WTC11 (cell line): ENCODE data around the gene NKAIN4. TPM values are rescaled to one million over a fixed set of nuclear protein-coding genes. Genes with fewer than 3 reads are reported as not detected.

Experiments used
- ATAC-seq: fragments of 200-7000 bp; cut with Tn5 transposase; 2 replicates; pipeline ENCODE4 v1.10.0; 2021; ENCODE audit warnings: mild to moderate bottlenecking, moderate library complexity
- CTCF ChIA-PET: fragments of 300-600 bp; sonication (Branson Sonifier 250); formaldehyde crosslinking; loops from one replicate; lab custom pipeline; 2021; ENCODE audit warnings: antibody characterized with exemption; lab: Charles Lee
- POLR2A ChIA-PET: fragments of 350-600 bp; sonication (Branson Sonifier 250); formaldehyde crosslinking; loops from one replicate; lab custom pipeline; 2021; ENCODE audit warnings: antibody characterized with exemption; lab: Charles Lee
- DNase-seq: peaks from one replicate; pipeline ENCODE4 v3.0.0; 2021; ENCODE audit warnings: low spot score
- H3K27ac Mint-ChIP-seq: 2 replicates; pipeline ENCODE4 v1.8.0; 2021; ENCODE audit warnings: mixed read lengths
- H3K27me3 Mint-ChIP-seq: 2 replicates; pipeline ENCODE4 v1.8.0; 2021; ENCODE audit warnings: low read depth, mild to moderate bottlenecking, moderate library complexity, mixed read lengths
- H3K36me3 Mint-ChIP-seq: 2 replicates; pipeline ENCODE4 v1.8.0; 2021; ENCODE audit warnings: mixed read lengths
- H3K4me1 Mint-ChIP-seq: 2 replicates; pipeline ENCODE4 v1.8.0; 2022; ENCODE audit warnings: mixed read lengths
- H3K4me3 Mint-ChIP-seq: 2 replicates; pipeline ENCODE4 v1.8.0; 2021; ENCODE audit warnings: mild to moderate bottlenecking, moderate library complexity, mixed read lengths
- H3K9me3 Mint-ChIP-seq: 2 replicates; pipeline ENCODE4 v1.8.0; 2021; ENCODE audit warnings: mixed read lengths
- ELF4 ChIP-seq: sonication (generic); formaldehyde crosslinking; IDR thresholded peaks from 2 replicates; pipeline ENCODE4 v1.8.1; 2022; ENCODE audit warnings: low read depth, mild to moderate bottlenecking, moderate library complexity, missing genetic modification reagents
- FOXP1 ChIP-seq: sonication (generic); formaldehyde crosslinking; IDR thresholded peaks from 2 replicates; pipeline ENCODE4 v1.8.0; 2022; ENCODE audit warnings: missing genetic modification reagents, mild to moderate bottlenecking, moderate library complexity, borderline replicate concordance
- IRF2 ChIP-seq: sonication (generic); formaldehyde crosslinking; IDR thresholded peaks from 2 replicates; pipeline ENCODE4 v1.8.0; 2022; ENCODE audit warnings: low read depth, missing genetic modification reagents, borderline replicate concordance
- JAZF1 ChIP-seq: fragments of 250-450 bp; sonication (Bioruptor Pico); IDR thresholded peaks from 2 replicates; pipeline ENCODE4 v1.9.0; 2021; ENCODE audit warnings: moderate library complexity, mild to moderate bottlenecking, inconsistent platforms
- NFATC4 ChIP-seq: fragments of 250-450 bp; sonication (Bioruptor Pico); IDR thresholded peaks from 2 replicates; pipeline ENCODE4 v1.9.0; 2021; ENCODE audit warnings: mild to moderate bottlenecking
- SOX15 ChIP-seq: fragments of 250-450 bp; sonication (Bioruptor Pico); IDR thresholded peaks from 2 replicates; pipeline ENCODE4 v1.9.0; 2021; ENCODE audit warnings: mild to moderate bottlenecking
- ZNF396 ChIP-seq: fragments of 250-450 bp; sonication (Bioruptor Pico); IDR thresholded peaks from 2 replicates; pipeline ENCODE4 v1.8.0; 2021; ENCODE audit warnings: mild to moderate bottlenecking, moderate library complexity, borderline replicate concordance
- total RNA-seq: library from RNA; stranded (reverse); gene quantifications from 3 replicates; pipeline ENCODE4 v1.2.3, GENCODE V29; 2021
- TF ChIP-seq, protein P1 (sequence below): sonication (generic); formaldehyde crosslinking; IDR thresholded peaks from 2 replicates; pipeline ENCODE4 v1.8.0; 2023; ENCODE audit warnings: mild to moderate bottlenecking, missing genetic modification reagents
- TF ChIP-seq, protein P2 (sequence below): sonication (generic); formaldehyde crosslinking; IDR thresholded peaks from 2 replicates; pipeline ENCODE4 v1.8.1; 2022; ENCODE audit warnings: mild to moderate bottlenecking, moderate library complexity, missing genetic modification reagents
- TF ChIP-seq, protein P3 (sequence below): sonication (generic); formaldehyde crosslinking; IDR thresholded peaks from 2 replicates; pipeline ENCODE4 v1.8.0; 2023; ENCODE audit warnings: missing genetic modification reagents
- TF ChIP-seq, protein P4 (sequence below): fragments of 250-450 bp; sonication (Bioruptor Pico); IDR thresholded peaks from 2 replicates; pipeline ENCODE4 v1.8.0; 2021; ENCODE audit warnings: mild to moderate bottlenecking
- TF ChIP-seq, protein P5 (sequence below): sonication (generic); formaldehyde crosslinking; IDR thresholded peaks from 2 replicates; pipeline ENCODE4 v1.8.1; 2022; ENCODE audit warnings: low read depth, missing genetic modification reagents, borderline replicate concordance
- TF ChIP-seq, protein P6 (sequence below): sonication (generic); formaldehyde crosslinking; IDR thresholded peaks from 2 replicates; pipeline ENCODE4 v1.8.0; 2022; ENCODE audit warnings: mild to moderate bottlenecking, missing genetic modification reagents
- TF ChIP-seq, protein P7 (sequence below): sonication (generic); formaldehyde crosslinking; IDR thresholded peaks from 2 replicates; pipeline ENCODE4 v1.8.1; 2023; ENCODE audit warnings: mild to moderate bottlenecking, moderate library complexity, missing genetic modification reagents

The NKAIN4 gene
- total RNA-seq, 1 experiment from 2014 or later, result 7.2 TPM

DNA sequence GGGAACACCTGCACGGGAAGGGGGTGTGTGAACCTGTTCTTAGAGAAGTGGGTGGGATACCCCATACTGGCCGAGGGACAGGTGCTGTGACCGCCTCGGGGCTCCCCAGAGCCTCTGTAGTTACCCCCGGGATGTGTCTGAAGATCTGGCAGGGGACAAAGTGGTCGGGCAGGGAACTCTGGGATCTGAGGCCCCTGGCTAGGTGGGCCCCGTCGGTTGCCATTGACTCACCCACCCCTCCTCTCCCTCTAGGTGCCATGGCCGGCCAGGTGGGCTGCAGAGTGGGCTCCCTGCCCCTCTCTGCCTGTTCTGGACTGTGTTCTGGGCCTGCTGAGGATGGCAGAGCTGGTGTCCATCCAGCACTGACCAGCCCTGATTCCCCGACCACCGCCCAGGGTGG, 14.3 kb downstream of the NKAIN4 start (continued):
- TF ChIP-seq, protein P1, sequence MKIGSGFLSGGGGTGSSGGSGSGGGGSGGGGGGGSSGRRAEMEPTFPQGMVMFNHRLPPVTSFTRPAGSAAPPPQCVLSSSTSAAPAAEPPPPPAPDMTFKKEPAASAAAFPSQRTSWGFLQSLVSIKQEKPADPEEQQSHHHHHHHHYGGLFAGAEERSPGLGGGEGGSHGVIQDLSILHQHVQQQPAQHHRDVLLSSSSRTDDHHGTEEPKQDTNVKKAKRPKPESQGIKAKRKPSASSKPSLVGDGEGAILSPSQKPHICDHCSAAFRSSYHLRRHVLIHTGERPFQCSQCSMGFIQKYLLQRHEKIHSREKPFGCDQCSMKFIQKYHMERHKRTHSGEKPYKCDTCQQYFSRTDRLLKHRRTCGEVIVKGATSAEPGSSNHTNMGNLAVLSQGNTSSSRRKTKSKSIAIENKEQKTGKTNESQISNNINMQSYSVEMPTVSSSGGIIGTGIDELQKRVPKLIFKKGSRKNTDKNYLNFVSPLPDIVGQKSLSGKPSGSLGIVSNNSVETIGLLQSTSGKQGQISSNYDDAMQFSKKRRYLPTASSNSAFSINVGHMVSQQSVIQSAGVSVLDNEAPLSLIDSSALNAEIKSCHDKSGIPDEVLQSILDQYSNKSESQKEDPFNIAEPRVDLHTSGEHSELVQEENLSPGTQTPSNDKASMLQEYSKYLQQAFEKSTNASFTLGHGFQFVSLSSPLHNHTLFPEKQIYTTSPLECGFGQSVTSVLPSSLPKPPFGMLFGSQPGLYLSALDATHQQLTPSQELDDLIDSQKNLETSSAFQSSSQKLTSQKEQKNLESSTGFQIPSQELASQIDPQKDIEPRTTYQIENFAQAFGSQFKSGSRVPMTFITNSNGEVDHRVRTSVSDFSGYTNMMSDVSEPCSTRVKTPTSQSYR (CRISPR knock-in tag), result no peak
- no peak for TF ChIP-seq ZNF396 (CRISPR knock-in tag)

DNA sequence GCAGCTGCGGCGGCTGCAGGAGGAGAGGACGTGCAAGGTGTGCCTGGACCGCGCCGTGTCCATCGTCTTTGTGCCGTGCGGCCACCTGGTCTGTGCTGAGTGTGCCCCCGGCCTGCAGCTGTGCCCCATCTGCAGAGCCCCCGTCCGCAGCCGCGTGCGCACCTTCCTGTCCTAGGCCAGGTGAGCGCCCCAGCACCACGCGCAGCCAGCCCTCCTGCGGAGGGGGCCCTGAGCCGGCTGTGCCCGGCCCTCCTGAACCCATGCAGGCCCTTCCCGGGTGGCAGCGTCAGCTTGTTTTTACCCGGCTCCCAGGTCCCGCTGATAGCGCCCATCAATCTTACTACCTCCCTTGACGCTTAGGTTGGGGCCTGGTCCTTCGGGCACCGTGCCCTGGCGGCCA, 14.8 kb downstream of the NKAIN4 start:
- no peak overlapping the region for H3K27ac Mint-ChIP-seq
- DNase-seq, result no peak
- peaks cover 8% of the 10 kb centered on the region; the same call in 1 of the 2 replicates for H3K4me1 Mint-ChIP-seq
- POLR2A ChIA-PET, result no interaction called here
- no peak overlapping the region for H3K4me3 Mint-ChIP-seq
- H3K27me3 Mint-ChIP-seq, result no peaks in the 10 kb centered on the region
- CTCF ChIA-PET, result interaction anchor here (1.2 to 8.1 kb wide), 2 partner anchors 9 to 15 kb away, joined by 5 to 151 read pairs; no protein-coding TSS in a partner anchor
- ATAC-seq, result no peak
- no peak for TF ChIP-seq ELF4 (CRISPR knock-in tag)
- TF ChIP-seq JAZF1 (CRISPR knock-in tag), result no peak
- TF ChIP-seq, protein P2, sequence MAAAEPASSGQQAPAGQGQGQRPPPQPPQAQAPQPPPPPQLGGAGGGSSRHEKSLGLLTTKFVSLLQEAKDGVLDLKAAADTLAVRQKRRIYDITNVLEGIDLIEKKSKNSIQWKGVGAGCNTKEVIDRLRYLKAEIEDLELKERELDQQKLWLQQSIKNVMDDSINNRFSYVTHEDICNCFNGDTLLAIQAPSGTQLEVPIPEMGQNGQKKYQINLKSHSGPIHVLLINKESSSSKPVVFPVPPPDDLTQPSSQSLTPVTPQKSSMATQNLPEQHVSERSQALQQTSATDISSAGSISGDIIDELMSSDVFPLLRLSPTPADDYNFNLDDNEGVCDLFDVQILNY (CRISPR knock-in tag), result no peak
- TF ChIP-seq NFATC4 (CRISPR knock-in tag), result no peak
- TF ChIP-seq, protein P3, sequence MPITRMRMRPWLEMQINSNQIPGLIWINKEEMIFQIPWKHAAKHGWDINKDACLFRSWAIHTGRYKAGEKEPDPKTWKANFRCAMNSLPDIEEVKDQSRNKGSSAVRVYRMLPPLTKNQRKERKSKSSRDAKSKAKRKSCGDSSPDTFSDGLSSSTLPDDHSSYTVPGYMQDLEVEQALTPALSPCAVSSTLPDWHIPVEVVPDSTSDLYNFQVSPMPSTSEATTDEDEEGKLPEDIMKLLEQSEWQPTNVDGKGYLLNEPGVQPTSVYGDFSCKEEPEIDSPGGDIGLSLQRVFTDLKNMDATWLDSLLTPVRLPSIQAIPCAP (CRISPR knock-in tag), result no peak
- TF ChIP-seq, protein P4, sequence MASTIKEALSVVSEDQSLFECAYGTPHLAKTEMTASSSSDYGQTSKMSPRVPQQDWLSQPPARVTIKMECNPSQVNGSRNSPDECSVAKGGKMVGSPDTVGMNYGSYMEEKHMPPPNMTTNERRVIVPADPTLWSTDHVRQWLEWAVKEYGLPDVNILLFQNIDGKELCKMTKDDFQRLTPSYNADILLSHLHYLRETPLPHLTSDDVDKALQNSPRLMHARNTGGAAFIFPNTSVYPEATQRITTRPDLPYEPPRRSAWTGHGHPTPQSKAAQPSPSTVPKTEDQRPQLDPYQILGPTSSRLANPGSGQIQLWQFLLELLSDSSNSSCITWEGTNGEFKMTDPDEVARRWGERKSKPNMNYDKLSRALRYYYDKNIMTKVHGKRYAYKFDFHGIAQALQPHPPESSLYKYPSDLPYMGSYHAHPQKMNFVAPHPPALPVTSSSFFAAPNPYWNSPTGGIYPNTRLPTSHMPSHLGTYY (CRISPR knock-in tag), result no peak
- TF ChIP-seq IRF2 (CRISPR knock-in tag), result no peak
- TF ChIP-seq, protein P5, sequence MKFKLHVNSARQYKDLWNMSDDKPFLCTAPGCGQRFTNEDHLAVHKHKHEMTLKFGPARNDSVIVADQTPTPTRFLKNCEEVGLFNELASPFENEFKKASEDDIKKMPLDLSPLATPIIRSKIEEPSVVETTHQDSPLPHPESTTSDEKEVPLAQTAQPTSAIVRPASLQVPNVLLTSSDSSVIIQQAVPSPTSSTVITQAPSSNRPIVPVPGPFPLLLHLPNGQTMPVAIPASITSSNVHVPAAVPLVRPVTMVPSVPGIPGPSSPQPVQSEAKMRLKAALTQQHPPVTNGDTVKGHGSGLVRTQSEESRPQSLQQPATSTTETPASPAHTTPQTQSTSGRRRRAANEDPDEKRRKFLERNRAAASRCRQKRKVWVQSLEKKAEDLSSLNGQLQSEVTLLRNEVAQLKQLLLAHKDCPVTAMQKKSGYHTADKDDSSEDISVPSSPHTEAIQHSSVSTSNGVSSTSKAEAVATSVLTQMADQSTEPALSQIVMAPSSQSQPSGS, result no peak
- TF ChIP-seq, protein P6, sequence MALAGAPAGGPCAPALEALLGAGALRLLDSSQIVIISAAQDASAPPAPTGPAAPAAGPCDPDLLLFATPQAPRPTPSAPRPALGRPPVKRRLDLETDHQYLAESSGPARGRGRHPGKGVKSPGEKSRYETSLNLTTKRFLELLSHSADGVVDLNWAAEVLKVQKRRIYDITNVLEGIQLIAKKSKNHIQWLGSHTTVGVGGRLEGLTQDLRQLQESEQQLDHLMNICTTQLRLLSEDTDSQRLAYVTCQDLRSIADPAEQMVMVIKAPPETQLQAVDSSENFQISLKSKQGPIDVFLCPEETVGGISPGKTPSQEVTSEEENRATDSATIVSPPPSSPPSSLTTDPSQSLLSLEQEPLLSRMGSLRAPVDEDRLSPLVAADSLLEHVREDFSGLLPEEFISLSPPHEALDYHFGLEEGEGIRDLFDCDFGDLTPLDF, result no peak
- no peak for TF ChIP-seq SOX15
- no peak for TF ChIP-seq FOXP1 (CRISPR knock-in tag)
- TF ChIP-seq, protein P7, sequence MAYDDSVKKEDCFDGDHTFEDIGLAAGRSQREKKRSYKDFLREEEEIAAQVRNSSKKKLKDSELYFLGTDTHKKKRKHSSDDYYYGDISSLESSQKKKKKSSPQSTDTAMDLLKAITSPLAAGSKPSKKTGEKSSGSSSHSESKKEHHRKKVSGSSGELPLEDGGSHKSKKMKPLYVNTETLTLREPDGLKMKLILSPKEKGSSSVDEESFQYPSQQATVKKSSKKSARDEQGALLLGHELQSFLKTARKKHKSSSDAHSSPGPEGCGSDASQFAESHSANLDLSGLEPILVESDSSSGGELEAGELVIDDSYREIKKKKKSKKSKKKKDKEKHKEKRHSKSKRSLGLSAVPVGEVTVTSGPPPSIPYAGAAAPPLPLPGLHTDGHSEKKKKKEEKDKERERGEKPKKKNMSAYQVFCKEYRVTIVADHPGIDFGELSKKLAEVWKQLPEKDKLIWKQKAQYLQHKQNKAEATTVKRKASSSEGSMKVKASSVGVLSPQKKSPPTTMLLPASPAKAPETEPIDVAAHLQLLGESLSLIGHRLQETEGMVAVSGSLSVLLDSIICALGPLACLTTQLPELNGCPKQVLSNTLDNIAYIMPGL (CRISPR knock-in tag), result no peak
- no peaks in the 10 kb centered on the region for H3K36me3 Mint-ChIP-seq
- H3K9me3 Mint-ChIP-seq, result no peaks in the 10 kb centered on the region
